DOHH2 (cell line): ENCODE results near the gene NEDD1.

Experiments used
- EZH2phosphoT487 ChIP-seq: fragments of 200-600 bp; sonication (generic); IDR thresholded peaks from 2 replicates; pipeline ENCODE4 v1.6.1; 2017; ENCODE audit warnings: borderline replicate concordance, mild to moderate bottlenecking, antibody characterized with exemption, low read length, moderate library complexity, mixed read lengths
- TF ChIP-seq, protein P1 (sequence below): fragments of 200-600 bp; sonication (generic); IDR thresholded peaks from one replicate; pipeline ENCODE4 v1.5.1; 2014; ENCODE audit warnings: antibody characterized with exemption, mild to moderate bottlenecking, low read depth, low read length; ENCODE audit not compliant: poor library complexity, severe bottlenecking

DNA sequence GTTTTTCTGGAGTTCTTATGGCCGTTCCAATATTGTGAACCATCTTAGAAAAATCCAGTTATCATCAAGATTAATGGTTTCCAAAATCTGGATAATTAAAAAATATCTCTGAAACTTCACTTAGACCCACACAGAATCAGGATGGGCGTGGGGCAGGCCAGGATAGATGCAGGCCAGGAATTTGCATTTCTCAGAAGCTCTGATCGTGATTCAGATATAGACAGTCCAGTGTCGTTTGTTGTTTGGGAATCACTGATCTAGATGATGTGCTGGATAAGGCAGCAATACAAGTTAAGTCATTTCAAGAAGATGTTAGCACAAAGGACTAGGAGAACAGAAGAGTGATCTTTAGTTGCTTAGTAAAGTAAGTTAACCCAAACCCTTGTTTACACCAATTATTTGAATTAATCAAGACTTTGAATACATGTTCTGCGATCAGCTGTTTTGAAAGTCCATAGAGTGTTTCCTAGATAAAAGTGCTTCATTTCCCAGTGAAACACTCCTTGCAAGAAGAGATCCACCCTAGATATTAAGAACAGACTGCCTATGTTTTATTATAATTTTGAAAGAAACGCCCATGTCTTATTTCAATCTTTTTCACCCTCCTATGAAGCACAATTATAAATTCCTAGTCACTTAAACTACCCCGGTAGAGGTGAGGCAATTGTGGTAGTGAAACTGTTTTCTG lies 90.9 kb downstream of the NEDD1 start:
- TF ChIP-seq, protein P1, sequence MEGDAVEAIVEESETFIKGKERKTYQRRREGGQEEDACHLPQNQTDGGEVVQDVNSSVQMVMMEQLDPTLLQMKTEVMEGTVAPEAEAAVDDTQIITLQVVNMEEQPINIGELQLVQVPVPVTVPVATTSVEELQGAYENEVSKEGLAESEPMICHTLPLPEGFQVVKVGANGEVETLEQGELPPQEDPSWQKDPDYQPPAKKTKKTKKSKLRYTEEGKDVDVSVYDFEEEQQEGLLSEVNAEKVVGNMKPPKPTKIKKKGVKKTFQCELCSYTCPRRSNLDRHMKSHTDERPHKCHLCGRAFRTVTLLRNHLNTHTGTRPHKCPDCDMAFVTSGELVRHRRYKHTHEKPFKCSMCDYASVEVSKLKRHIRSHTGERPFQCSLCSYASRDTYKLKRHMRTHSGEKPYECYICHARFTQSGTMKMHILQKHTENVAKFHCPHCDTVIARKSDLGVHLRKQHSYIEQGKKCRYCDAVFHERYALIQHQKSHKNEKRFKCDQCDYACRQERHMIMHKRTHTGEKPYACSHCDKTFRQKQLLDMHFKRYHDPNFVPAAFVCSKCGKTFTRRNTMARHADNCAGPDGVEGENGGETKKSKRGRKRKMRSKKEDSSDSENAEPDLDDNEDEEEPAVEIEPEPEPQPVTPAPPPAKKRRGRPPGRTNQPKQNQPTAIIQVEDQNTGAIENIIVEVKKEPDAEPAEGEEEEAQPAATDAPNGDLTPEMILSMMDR, result no peak
- TF ChIP-seq EZH2phosphoT487, result no peak
